Measurements from ENCODE around the gene PHF3. TPM values are rescaled to one million over a fixed set of nuclear protein-coding genes. Genes with fewer than 3 reads are reported as not detected.
A peak's percentile ranks its signal among the peaks of the same experiment; 100 is the strongest.
"Not testable (repeated sequence)": the region's sequence is repeated elsewhere in the genome, so short reads cannot be mapped to it uniquely, and the experiment has no call there.

PHF3 gene
- total RNA-seq, 1 donor from 2014 or later, result 27.9 TPM

DNA sequence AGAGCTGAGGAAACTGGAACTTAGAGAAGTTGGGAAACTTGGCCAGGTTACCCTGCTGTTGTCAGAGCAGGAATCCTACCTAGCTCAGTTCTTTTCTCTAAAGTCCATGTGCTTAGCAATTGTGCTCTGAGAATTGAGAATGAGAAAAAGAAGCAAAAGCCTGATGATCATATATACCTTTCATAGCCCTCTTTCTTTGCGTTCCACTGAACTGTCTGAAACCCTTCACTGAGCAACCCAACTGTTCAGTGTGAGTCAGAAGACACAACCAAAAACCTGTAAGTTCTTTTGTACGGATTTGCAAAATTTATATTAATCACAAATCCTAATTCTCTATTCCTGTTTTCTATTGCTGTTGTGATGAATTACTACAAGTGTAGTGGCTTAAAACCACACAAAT is 80.6 kb downstream of the PHF3 start:
- no peak for DNase-seq (ENCODE audit: low read depth)

DNA sequence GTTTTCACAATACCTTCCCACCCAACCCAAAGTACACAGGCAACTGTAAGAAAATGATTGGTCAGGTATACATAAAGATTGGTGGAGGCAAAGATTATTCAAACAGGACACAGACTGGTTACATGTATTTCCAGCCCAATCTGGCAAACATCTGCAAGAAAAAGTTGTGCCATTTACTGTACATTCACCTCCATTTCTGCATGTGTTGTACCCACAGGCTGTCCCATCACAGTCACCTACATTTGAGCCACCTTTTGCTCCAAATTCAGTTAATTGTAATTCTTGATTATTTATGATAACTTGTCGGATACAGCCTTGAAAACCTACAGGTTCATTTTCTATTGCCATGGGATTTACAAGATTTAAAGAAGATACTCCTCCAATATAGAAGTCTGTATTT is 85.6 kb downstream of the PHF3 start:
- TF ChIP-seq, protein P1, sequence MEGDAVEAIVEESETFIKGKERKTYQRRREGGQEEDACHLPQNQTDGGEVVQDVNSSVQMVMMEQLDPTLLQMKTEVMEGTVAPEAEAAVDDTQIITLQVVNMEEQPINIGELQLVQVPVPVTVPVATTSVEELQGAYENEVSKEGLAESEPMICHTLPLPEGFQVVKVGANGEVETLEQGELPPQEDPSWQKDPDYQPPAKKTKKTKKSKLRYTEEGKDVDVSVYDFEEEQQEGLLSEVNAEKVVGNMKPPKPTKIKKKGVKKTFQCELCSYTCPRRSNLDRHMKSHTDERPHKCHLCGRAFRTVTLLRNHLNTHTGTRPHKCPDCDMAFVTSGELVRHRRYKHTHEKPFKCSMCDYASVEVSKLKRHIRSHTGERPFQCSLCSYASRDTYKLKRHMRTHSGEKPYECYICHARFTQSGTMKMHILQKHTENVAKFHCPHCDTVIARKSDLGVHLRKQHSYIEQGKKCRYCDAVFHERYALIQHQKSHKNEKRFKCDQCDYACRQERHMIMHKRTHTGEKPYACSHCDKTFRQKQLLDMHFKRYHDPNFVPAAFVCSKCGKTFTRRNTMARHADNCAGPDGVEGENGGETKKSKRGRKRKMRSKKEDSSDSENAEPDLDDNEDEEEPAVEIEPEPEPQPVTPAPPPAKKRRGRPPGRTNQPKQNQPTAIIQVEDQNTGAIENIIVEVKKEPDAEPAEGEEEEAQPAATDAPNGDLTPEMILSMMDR (conservative IDR thresholded peaks at IDR 0.05; ENCODE audit: low read depth, low read length), result no peak
- DNase-seq (ENCODE audit: low read depth), result no peak
- H3K4me3 ChIP-seq (ENCODE audit: low read depth, low read length), result no peak overlapping the region

More for the DNA sequence above, 80.6 kb downstream of the PHF3 start:
- TF ChIP-seq, protein P1 (conservative IDR thresholded peaks at IDR 0.05; ENCODE audit: low read depth, low read length), result no peak
- H3K4me3 ChIP-seq (ENCODE audit: low read depth, low read length), result no peak overlapping the region

DNA sequence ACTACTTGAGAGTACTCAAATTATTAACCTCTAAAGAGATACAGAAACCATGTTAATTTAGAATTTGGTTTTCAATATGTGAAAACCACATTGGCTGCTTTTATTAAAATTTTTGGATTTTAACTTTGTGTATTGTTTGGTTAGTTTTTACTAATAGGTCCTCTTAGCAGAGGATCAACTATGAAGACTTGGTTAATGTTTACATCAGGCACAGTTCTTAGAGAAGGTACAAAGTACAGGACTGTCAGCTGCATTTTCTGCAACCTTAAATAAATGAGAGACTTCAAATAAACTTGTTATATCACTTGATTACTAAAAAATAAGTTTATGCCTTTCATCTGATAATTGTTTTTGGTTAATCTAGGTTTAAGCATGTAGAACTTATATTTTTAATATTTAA is 89.1 kb downstream of the PHF3 start:
- H3K4me3 ChIP-seq (ENCODE audit: low read depth, low read length), result no peak overlapping the region
- DNase-seq (ENCODE audit: low read depth), result peak; percentile 6
- TF ChIP-seq, protein P1 (conservative IDR thresholded peaks at IDR 0.05; ENCODE audit: low read depth, low read length), result no peak

DNA sequence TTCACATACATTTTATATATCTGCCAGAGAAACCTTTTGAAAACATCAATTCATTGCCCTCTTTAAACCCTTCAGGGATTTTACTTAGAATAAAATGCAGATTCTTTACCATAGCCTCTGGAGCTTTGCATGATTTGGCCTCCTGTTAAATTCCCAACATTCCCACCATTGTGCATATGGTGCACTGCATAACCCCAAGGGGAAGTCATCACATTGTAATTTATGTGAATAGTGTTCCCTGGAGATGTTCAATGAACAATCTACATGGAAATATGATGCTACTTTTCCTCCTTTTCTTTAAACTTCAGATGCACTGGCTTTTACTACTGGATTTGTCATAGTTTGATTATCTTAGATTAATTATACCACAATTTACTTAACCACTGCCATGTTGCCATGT is 94.7 kb downstream of the PHF3 start:
- DNase-seq (ENCODE audit: low read depth), result no peak
- TF ChIP-seq, protein P1 (conservative IDR thresholded peaks at IDR 0.05; ENCODE audit: low read depth, low read length), result no peak
- no peak overlapping the region for H3K4me3 ChIP-seq (ENCODE audit: low read depth, low read length)

DNA sequence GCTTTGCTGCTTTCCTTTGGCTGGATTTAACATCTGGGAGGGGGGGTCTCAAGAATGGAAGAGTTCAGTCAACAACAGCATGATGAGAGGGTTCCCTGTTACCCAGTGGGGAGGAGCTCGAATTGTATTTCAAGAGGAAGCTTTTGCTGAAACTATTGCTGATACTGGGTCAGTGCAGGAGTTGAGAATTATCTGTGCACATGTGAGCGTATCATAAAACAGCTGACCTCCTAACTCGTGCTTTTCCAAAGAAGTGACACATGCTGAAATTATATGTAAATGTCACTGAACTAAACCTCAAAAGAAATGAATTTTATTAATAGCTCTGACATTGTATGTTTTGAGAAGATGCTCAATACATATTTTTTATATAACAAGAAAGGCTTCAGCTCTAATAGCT is 96.3 kb downstream of the PHF3 start:
- DNase-seq (ENCODE audit: low read depth), result no peak
- TF ChIP-seq, protein P1 (conservative IDR thresholded peaks at IDR 0.05; ENCODE audit: low read depth, low read length), result no peak
- H3K4me3 ChIP-seq (ENCODE audit: low read depth, low read length), result no peak overlapping the region

DNA sequence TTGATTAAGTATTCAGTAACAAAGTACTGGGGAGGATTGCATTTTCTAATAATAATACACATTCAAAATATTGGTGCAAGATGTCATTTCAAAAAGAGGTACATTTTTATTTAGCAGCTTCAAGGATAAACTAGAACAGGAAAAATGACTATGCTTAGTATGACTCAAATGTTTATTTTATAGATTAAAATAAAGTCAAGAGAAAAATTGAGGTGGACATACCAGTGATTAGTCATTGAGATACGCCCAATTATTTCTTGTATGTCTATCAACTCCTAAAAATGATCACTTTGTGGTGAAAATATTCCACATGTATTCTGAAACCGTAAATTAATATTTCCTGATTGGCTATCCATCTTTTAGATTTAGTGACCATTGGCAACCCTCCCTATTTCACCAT is 96.7 kb downstream of the PHF3 start:
- TF ChIP-seq, protein P1 (conservative IDR thresholded peaks at IDR 0.05; ENCODE audit: low read depth, low read length), result no peak
- DNase-seq (ENCODE audit: low read depth), result no peak
- H3K4me3 ChIP-seq (ENCODE audit: low read depth, low read length), result no peak overlapping the region

DNA sequence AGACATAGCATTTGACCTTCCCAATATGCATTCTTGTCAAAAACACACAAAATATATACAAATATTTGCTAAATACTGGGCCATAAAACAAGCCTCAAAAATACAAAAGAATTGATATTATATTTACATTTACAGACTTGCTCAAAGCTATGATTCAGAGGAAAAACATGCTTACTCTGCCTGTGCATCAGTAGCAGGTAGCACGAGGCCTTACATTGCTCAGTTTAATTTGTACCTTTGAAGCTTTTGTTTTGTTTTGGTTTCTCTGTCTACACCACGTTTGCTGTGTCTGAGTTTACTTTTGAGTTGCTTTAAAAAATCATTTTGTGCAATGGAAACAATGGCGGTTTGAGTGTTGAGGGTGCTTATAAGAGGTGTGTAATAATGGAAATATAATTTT is 99.3 kb downstream of the PHF3 start:
- no peak for DNase-seq (ENCODE audit: low read depth)
- no peak overlapping the region for H3K4me3 ChIP-seq (ENCODE audit: low read depth, low read length)
- TF ChIP-seq, protein P1 (conservative IDR thresholded peaks at IDR 0.05; ENCODE audit: low read depth, low read length), result no peak

DNA sequence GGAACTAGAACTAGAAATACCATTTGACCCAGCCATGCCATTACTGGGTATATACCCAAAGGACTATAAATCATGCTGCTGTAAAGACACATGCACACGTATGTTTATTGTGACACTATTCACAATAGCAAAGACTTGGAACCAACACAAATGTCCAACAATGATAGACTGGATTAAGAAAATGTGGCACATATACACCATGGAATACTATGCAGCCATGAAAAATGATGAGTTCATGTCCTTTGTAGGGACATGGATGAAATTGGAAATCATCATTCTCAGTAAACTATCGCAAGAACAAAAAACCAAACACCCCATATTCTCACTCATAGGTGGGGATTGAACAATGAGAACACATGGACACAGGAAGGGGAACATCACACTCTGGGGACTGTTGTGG is 102.6 kb downstream of the PHF3 start:
- DNase-seq (ENCODE audit: low read depth); H3K4me3 ChIP-seq (ENCODE audit: low read depth, low read length): not testable (repeated sequence)
